CD14-positive monocyte (primary cell): ENCODE data around the gene PLEKHM2. TPM values are rescaled to one million over a fixed set of nuclear protein-coding genes. Genes with fewer than 3 reads are reported as not detected.

Source experiments
- DNase-seq, 3 donors: peaks; one replicate each; pipeline ENCODE4 v3.0.0-alpha.2; 2011 to 2022
- H2AFZ ChIP-seq: 2 replicates; pipeline ENCODE4 v1.6.0; 2012; ENCODE audit warnings: mild to moderate bottlenecking, low read depth, low read length, inconsistent platforms; ENCODE audit not compliant: insufficient read depth, poor library complexity, severe bottlenecking
- H3K27ac ChIP-seq, 2 donors: 1 replicate in 1 of 2; 2 replicates in 1 of 2; pipeline ENCODE4 v1.5.1; 2012 to 2013; ENCODE audit warnings: low read length in 2 of 2, control low read depth in 1 of 2, inconsistent platforms in 1 of 2, low read depth in 1 of 2, mild to moderate bottlenecking in 1 of 2
- H3K27me3 ChIP-seq, 2 donors: one replicate each; pipeline versions ENCODE4 v1.6.0 to v1.6.1; 2011 to 2013; ENCODE audit warnings: low read length in 2 of 2; ENCODE audit not compliant: control insufficient read depth in 2 of 2, insufficient read depth in 2 of 2
- H3K36me3 ChIP-seq, 2 donors: replicated peaks in 1 of 2; 1 replicate in 1 of 2; 2 replicates in 1 of 2; pipeline versions ENCODE4 v1.5.1 to v1.6.1; 2012 to 2013; ENCODE audit warnings: low read length in 2 of 2, control low read depth in 1 of 2, inconsistent platforms in 1 of 2, mild to moderate bottlenecking in 1 of 2; ENCODE audit not compliant: insufficient read depth in 2 of 2, control insufficient read depth in 1 of 2
- H3K4me1 ChIP-seq, 2 donors: 1 replicate in 1 of 2; 2 replicates in 1 of 2; pipeline versions ENCODE4 v1.5.1 to v1.6.1; 2012 to 2013; ENCODE audit warnings: low read length in 2 of 2, control low read depth in 1 of 2, inconsistent platforms in 1 of 2, mild to moderate bottlenecking in 1 of 2, moderate library complexity in 1 of 2; ENCODE audit not compliant: insufficient read depth in 2 of 2, control insufficient read depth in 1 of 2
- H3K4me2 ChIP-seq: replicated peaks from 2 replicates; pipeline ENCODE3; 2012; ENCODE audit warnings: low read length, moderate library complexity, mild to moderate bottlenecking; ENCODE audit not compliant: poor library complexity, severe bottlenecking; ENCODE audit errors: extremely low read depth
- H3K4me3 ChIP-seq, 3 experiments: fragments of 200-600 bp in 1 of 3; sonication (generic) in 1 of 3; replicated peaks in 1 of 3; 1 replicate in 2 of 3; 2 replicates in 1 of 3; pipeline ENCODE4 v1.5.1; 2011 to 2013; ENCODE audit warnings: low read length in 3 of 3, mild to moderate bottlenecking in 3 of 3, control low read depth in 2 of 3, low read depth in 2 of 3, inconsistent platforms in 1 of 3, moderate library complexity in 1 of 3
- H3K79me2 ChIP-seq: 2 replicates; pipeline ENCODE4 v1.6.0; 2012; ENCODE audit warnings: mild to moderate bottlenecking, control low read depth, inconsistent platforms, low read length, moderate library complexity; ENCODE audit not compliant: insufficient read depth
- H3K9ac ChIP-seq: 2 replicates; pipeline ENCODE4 v1.6.0; 2017; ENCODE audit warnings: low read length, mild to moderate bottlenecking; ENCODE audit not compliant: insufficient read depth, poor library complexity, severe bottlenecking
- H3K9me3 ChIP-seq, 2 donors: replicated peaks in 1 of 2; 1 replicate in 1 of 2; 2 replicates in 1 of 2; pipeline versions ENCODE4 v1.5.1 to v1.6.1; 2012 to 2013; ENCODE audit warnings: low read length in 2 of 2, control low read depth in 1 of 2; ENCODE audit not compliant: control insufficient read depth in 1 of 2, insufficient read depth in 1 of 2
- H4K20me1 ChIP-seq: 2 replicates; pipeline ENCODE4 v1.6.0; 2012; ENCODE audit warnings: mild to moderate bottlenecking, low read length, control low read depth, moderate library complexity; ENCODE audit not compliant: insufficient read depth
- H3K27ac Mint-ChIP-seq, 7 donors: one replicate each; pipeline ENCODE4 v1.8.0; 2020; ENCODE audit warnings: mild to moderate bottlenecking in 7 of 7, mixed read lengths in 7 of 7, moderate library complexity in 6 of 7, inconsistent platforms in 2 of 7
- H3K27me3 Mint-ChIP-seq, 3 donors: one replicate each; pipeline ENCODE4 v1.8.0; 2021 to 2022; ENCODE audit warnings: low read depth in 3 of 3, mild to moderate bottlenecking in 3 of 3, mixed read lengths in 3 of 3, moderate library complexity in 3 of 3, inconsistent platforms in 1 of 3
- H3K36me3 Mint-ChIP-seq, 2 donors: one replicate each; pipeline ENCODE4 v1.8.0; 2020; ENCODE audit warnings: mixed read lengths in 2 of 2, inconsistent platforms in 1 of 2, mild to moderate bottlenecking in 1 of 2
- H3K4me1 Mint-ChIP-seq: one replicate; pipeline ENCODE4 v1.8.0; 2020; ENCODE audit warnings: mild to moderate bottlenecking, mixed read lengths
- H3K4me3 Mint-ChIP-seq, 2 donors: one replicate each; pipeline ENCODE4 v1.8.0; 2020; ENCODE audit warnings: mild to moderate bottlenecking in 2 of 2, mixed read lengths in 2 of 2, moderate library complexity in 1 of 2
- H3K9me3 Mint-ChIP-seq, 7 donors: one replicate each; pipeline ENCODE4 v1.8.0; 2020 to 2022; ENCODE audit warnings: mixed read lengths in 7 of 7, mild to moderate bottlenecking in 6 of 7, moderate library complexity in 6 of 7, inconsistent platforms in 2 of 7
- CTCF ChIP-seq: fragments of 200-600 bp; IDR thresholded peaks from one replicate; pipeline ENCODE4 v1.8.0; 2022; ENCODE audit warnings: antibody characterized with exemption, mild to moderate bottlenecking
- WGBS: methylation state at CpG from one replicate; pipeline ENCODE4 v1.1.5; 2013; ENCODE audit warnings: missing lambda C conversion rate; ENCODE audit not compliant: insufficient coverage; 5-methylcytosine and 5-hydroxymethylcytosine counted together
- intact Hi-C, 2 donors: fragments of 100-400 bp; cut with micrococcal nuclease; formaldehyde crosslinking; loops; one replicate each; pipeline versions ENCODE4 v1.15.0 to v1.15.1; 2023
- polyA plus RNA-seq, 3 donors: library from polyadenylated mRNA; depleted of rRNA in 1 of 3; unstranded in 2 of 3; stranded (reverse) in 1 of 3; fragments of 300-500 nt in 2 of 3; fragments of >200 nt in 1 of 3; fragmentation: Illumina TruSeq in 2 of 3; gene quantifications; 1 replicate in 2 of 3; 2 replicates in 1 of 3; pipeline ENCODE4 v1.2.3, GENCODE V29; 2012 to 2021
- small RNA-seq: library from RNA; depleted of rRNA; stranded (forward); fragments of <200 nt; gene quantifications from one replicate; pipeline ENCODE3, GENCODE V24; 2012; ENCODE audit warnings: low read depth; ENCODE audit not compliant: insufficient read length

The PLEKHM2 gene
- polyA plus RNA-seq, 3 donors, result 4.0 to 79.3 (median 5.8) TPM

DNA sequence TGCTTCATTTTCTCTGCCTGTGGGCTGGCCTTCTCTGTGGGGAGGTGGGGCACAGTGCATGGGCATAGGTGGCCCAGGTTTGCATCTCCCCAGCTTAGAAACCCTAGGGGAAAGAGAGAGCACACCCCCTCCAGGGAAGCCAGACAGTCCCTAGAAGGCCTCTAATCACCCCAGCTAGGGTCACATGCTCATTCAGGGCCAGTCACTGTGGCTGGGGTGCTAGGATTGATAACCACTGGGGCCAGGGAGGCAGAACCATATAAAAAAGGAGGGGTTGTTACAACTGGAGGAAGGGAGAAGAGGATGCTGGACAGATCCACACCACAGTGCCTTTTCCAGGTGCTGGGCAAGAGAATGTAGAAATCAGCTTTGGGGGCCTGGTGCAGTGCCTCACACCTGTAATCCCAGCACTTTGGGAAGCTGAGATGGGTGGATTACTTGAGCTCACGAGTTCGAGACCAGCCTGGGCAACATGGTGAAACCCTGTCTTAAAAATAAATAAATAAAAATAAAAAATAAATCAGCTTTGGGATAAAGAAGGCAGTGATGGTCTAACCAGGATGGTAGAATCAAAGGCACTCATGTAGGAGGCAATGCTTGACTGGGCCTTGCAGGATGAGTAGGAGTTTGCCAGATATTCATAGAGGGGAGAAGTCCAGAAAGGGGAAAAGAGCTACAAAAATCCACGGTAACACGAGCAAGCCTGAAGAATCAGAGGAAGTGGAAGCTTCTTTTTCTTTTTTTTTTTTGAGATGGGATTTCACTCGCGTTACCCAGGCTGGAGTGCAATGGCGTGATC, 94.0 kb downstream of the PLEKHM2 start:
- Histone ChIP-seq H3K9me3 (no peaks in the 10 kb centered on the region), H3K27ac (no peak overlapping the region), H3K4me3 (no peak overlapping the region), H3K79me2 (no peaks in the 10 kb centered on the region), H3K36me3 (no peaks in the 10 kb centered on the region), H3K4me2 (no peak overlapping the region), H4K20me1 (no peaks in the 10 kb centered on the region), H2AFZ (no peak overlapping the region), H3K9ac (no peak overlapping the region), H3K27me3 (no peaks in the 10 kb centered on the region), H3K4me1 (no peaks in the 10 kb centered on the region)
- H3K4me1 Mint-ChIP-seq, result no peaks in the 10 kb centered on the region
- DNase-seq, result no peak
- intact Hi-C loops, result no loop called here
- no peak for TF ChIP-seq CTCF
- H3K9me3 Mint-ChIP-seq, result peaks cover 0 to 2% (median 0%) of the 10 kb centered on the region in 7 donors
- H3K36me3 Mint-ChIP-seq, result no peaks in the 10 kb centered on the region
- H3K27ac Mint-ChIP-seq, result no peak overlapping the region
- H3K27me3 Mint-ChIP-seq, result peaks cover 11 to 15% (median 12%) of the 10 kb centered on the region in 3 donors
- H3K4me3 Mint-ChIP-seq, result no peak overlapping the region
- 87% methylated on average over 3 of the region's 7 CpGs for WGBS

Small RNAs within 50 kb of the gene (small RNA-seq; reads per million reads assigned to genes)
- not detected for gene AL121992.2

Other genes starting within 250 kb of the PLEKHM2 start
- under 1 TPM in 1 of 3 donors, not detected in 2; 0.99 TPM for gene CTRC, start 245.9 kb upstream of the PLEKHM2 start, polyA plus RNA-seq
- gene CELA2A, start 227.6 kb upstream of the PLEKHM2 start, polyA plus RNA-seq, result not detected
- not detected for gene CELA2B, start 208.2 kb upstream of the PLEKHM2 start, polyA plus RNA-seq
- gene CASP9, start 160.1 kb upstream of the PLEKHM2 start, polyA plus RNA-seq, result 10 to 100 TPM; 15.1 to 21.5 (median 21.0) TPM
- 1 to 10 TPM; 5.4 to 7.8 (median 6.3) TPM for gene DNAJC16, start 157.5 kb upstream of the PLEKHM2 start, polyA plus RNA-seq
- gene AGMAT, start 99.3 kb upstream of the PLEKHM2 start, polyA plus RNA-seq, result not detected
- 1 to 10 TPM; 2.5 to 5.4 (median 3.2) TPM for gene DDI2, start 66.9 kb upstream of the PLEKHM2 start, polyA plus RNA-seq
- 1 to 10 TPM in 1 of 3 donors, under 1 TPM in 2; 0.08 to 2.7 (median 0.61) TPM for gene SLC25A34, start 51.9 kb downstream of the PLEKHM2 start, polyA plus RNA-seq
- not detected for gene TMEM82, start 58.2 kb downstream of the PLEKHM2 start, polyA plus RNA-seq
- gene FBLIM1, start 74.5 kb downstream of the PLEKHM2 start, polyA plus RNA-seq, result not detected
- 1 to 10 TPM; 1.0 to 1.3 (median 1.0) TPM for gene UQCRHL, start 123.3 kb downstream of the PLEKHM2 start, polyA plus RNA-seq
- 10 to 100 TPM in 1 of 3 donors, 1 to 10 TPM in 2; 3.1 to 30.9 (median 6.1) TPM for gene SPEN, start 163.4 kb downstream of the PLEKHM2 start, polyA plus RNA-seq